ENCODE data around the gene SLC25A2.

DNA sequence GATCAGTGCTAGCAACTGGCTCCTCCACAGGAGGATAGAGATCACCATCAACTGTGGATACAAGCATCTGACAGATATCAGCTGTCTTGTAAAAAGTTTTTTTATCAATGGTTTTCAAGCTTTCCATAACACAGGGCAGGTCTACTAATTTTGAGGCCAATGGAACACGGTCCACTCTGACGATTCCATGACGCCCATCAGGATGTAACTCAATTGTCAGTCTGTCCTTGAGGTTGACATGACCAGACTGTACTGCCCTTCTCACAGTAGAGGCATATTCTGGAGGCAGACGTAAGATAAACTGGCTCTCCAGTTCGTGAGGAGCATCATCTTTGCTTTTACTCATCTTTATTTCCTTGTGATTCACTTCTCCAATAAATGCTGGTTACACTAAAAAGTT is 15.8 kb upstream of the SLC25A2 start:
- TF ChIP-seq EZH2 (IDR thresholded peaks at IDR 0.05; ENCODE audit: insufficient read depth, poor library complexity, severe bottlenecking), result no peak
- TF ChIP-seq EZH2phosphoT487 (IDR thresholded peaks at IDR 0.05; ENCODE audit: insufficient read depth, low read depth), result no peak

All from GM23248 (cell line).